ENCODE measurements around the gene TRAPPC11. TPM values are rescaled to one million over a fixed set of nuclear protein-coding genes. Genes with fewer than 3 reads are reported as not detected.

TRAPPC11 gene
- total and polyA plus RNA-seq, 2 of the 13 experiments (the other 11 are each of a cell fraction or from before 2014, with no cell fraction given), result 18.0 to 23.2 TPM

DNA sequence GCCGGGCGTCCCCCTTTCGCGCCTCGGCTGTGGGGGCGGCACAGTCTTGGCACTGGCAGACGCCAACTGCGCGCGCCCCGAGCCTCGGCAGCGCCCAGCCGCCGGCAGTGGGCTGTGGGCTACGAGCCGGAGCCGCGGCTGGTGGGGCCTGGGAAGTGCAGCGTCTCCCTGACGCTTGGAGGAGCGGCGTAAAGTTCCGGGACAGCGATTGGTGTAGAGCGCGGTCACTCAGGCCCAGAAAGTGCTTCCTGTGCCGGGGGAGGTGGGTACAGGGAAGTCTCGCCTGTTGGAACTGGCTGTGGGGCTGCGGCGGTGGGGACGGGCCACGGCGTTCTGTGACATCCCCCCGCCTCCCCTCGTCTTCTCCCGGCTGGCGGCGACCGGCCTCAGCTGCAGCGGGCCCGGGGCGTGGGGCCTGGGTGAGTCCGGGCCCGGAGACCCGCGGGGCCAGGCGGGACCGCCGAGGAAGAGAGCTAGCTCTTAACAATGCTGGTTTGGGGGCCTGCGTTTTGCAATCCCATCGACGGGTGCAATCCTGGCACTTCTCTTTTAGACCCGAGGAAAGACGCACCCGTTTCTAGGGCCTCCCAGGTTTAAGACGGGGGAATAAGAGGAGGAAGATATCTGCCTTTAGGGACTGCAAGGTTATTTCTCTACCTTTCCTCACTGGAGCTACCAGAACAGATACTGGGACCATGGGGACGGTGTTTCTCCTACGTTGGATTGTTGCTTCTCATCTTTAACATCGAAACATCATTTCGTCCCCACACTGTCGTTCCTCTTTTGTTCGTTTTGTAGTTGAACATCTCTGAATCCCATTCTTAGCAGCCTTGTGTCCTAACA lies at the start of gene TRAPPC11, which contains the start of gene RWDD4 (continued):
- TF ChIP-seq, protein P1, sequence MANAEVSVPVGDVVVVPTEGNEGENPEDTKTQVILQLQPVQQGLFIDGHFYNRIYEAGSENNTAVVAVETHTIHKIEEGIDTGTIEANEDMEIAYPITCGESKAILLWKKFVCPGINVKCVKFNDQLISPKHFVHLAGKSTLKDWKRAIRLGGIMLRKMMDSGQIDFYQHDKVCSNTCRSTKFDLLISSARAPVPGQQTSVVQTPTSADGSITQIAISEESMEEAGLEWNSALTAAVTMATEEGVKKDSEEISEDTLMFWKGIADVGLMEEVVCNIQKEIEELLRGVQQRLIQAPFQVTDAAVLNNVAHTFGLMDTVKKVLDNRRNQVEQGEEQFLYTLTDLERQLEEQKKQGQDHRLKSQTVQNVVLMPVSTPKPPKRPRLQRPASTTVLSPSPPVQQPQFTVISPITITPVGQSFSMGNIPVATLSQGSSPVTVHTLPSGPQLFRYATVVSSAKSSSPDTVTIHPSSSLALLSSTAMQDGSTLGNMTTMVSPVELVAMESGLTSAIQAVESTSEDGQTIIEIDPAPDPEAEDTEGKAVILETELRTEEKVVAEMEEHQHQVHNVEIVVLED (CRISPR knock-in tag; IDR thresholded peaks at IDR 0.05; ENCODE audit: borderline replicate concordance), result peak; percentile 94
- no peak for TF ChIP-seq SMAD1 (CRISPR knock-in tag; IDR thresholded peaks at IDR 0.05; ENCODE audit: borderline replicate concordance, low read depth)
- TF ChIP-seq ZBTB7B (CRISPR knock-in tag; IDR thresholded peaks at IDR 0.05), result peak; percentile 57
- no peak for TF ChIP-seq SMYD3 (CRISPR knock-in tag; IDR thresholded peaks at IDR 0.05)
- TF ChIP-seq KMT2B (CRISPR knock-in tag; IDR thresholded peaks at IDR 0.05), result peak; percentile 87
- TF ChIP-seq, protein P2, sequence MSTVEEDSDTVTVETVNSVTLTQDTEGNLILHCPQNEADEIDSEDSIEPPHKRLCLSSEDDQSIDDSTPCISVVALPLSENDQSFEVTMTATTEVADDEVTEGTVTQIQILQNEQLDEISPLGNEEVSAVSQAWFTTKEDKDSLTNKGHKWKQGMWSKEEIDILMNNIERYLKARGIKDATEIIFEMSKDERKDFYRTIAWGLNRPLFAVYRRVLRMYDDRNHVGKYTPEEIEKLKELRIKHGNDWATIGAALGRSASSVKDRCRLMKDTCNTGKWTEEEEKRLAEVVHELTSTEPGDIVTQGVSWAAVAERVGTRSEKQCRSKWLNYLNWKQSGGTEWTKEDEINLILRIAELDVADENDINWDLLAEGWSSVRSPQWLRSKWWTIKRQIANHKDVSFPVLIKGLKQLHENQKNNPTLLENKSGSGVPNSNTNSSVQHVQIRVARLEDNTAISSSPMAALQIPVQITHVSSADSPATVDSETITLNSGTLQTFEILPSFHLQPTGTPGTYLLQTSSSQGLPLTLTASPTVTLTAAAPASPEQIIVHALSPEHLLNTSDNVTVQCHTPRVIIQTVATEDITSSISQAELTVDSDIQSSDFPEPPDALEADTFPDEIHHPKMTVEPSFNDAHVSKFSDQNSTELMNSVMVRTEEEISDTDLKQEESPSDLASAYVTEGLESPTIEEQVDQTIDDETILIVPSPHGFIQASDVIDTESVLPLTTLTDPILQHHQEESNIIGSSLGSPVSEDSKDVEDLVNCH (CRISPR knock-in tag; IDR thresholded peaks at IDR 0.05), result no peak
- TF ChIP-seq MXI1 (IDR thresholded peaks at IDR 0.05; ENCODE audit: borderline replicate concordance, low read depth, low read length), result peak; percentile 63; the same call in 1 of the 3 replicates
- peak; percentile 43; the same call in 1 of the 2 replicates for TF ChIP-seq TMF1 (CRISPR knock-in tag; IDR thresholded peaks at IDR 0.05; ENCODE audit: low read depth)
- TF ChIP-seq ATF7 (IDR thresholded peaks at IDR 0.05), result no peak
- TF ChIP-seq ATF7 (CRISPR knock-in tag; IDR thresholded peaks at IDR 0.05), result peak; percentile 54; the same call in 1 of the 2 replicates
- TF ChIP-seq, protein P3, sequence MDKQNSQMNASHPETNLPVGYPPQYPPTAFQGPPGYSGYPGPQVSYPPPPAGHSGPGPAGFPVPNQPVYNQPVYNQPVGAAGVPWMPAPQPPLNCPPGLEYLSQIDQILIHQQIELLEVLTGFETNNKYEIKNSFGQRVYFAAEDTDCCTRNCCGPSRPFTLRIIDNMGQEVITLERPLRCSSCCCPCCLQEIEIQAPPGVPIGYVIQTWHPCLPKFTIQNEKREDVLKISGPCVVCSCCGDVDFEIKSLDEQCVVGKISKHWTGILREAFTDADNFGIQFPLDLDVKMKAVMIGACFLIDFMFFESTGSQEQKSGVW (CRISPR knock-in tag; IDR thresholded peaks at IDR 0.05; ENCODE audit: borderline replicate concordance), result no peak
- TF ChIP-seq HDAC6 (IDR thresholded peaks at IDR 0.05; ENCODE audit: low read depth, low read length), result no peak
- peak; percentile 74 for TF ChIP-seq SPEN (CRISPR knock-in tag; IDR thresholded peaks at IDR 0.05; ENCODE audit: low read depth)
- peak; percentile 27; the same call in 1 of the 2 replicates for TF ChIP-seq ZNF264 (CRISPR knock-in tag; IDR thresholded peaks at IDR 0.05)
- TF ChIP-seq, protein P4, sequence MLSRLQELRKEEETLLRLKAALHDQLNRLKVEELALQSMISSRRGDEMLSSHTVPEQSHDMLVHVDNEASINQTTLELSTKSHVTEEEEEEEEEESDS (CRISPR knock-in tag; IDR thresholded peaks at IDR 0.05; ENCODE audit: borderline replicate concordance), result no peak
- TF ChIP-seq TRIM24 (CRISPR knock-in tag; IDR thresholded peaks at IDR 0.05), result no peak
- no peak for TF ChIP-seq ZNF557 (CRISPR knock-in tag; IDR thresholded peaks at IDR 0.05)
- no peak for TF ChIP-seq ZBTB21 (CRISPR knock-in tag; IDR thresholded peaks at IDR 0.05)
- 0 out of 2 replicates have a peak, but pooled peaks have one; percentile 6 for TF ChIP-seq RARA (CRISPR knock-in tag; IDR thresholded peaks at IDR 0.05)
- TF ChIP-seq THYN1 (CRISPR knock-in tag; IDR thresholded peaks at IDR 0.05; ENCODE audit: borderline replicate concordance, low read depth), result no peak
- peak; percentile 44 for TF ChIP-seq AGO2 (optimal IDR thresholded peaks at IDR 0.05; ENCODE audit: low read depth, low read length)
- peak; percentile 78; the same call in 1 of the 2 replicates for TF ChIP-seq KDM2A (CRISPR knock-in tag; IDR thresholded peaks at IDR 0.05; ENCODE audit: borderline replicate concordance, low read depth)
- TF ChIP-seq SP2 (CRISPR knock-in tag; IDR thresholded peaks at IDR 0.05), result peak; percentile 97
